NCI-H2107 treated with DMSO at 0.1 percent for 48 hours (cell line): ENCODE data around the gene PFAS.
"Not testable (repeated sequence)": the region's sequence is repeated elsewhere in the genome, so short reads cannot be mapped to it uniquely, and the experiment has no call there.

ENCODE experiments used
- DNase-seq: peaks from one replicate; lab custom pipeline; 2025; ENCODE audit not compliant: unreplicated experiment; lab: John Stamatoyannopoulos, UW

The PFAS gene

GRCh38 chr17:8225813-8226535, 23.1 kb upstream of the PFAS start:
- no peak for DNase-seq

- peak; percentile 18 for DNase-seq
Measured at GRCh38 chr17:8226536-8227237, 22.4 kb upstream of the PFAS start.

DNA sequence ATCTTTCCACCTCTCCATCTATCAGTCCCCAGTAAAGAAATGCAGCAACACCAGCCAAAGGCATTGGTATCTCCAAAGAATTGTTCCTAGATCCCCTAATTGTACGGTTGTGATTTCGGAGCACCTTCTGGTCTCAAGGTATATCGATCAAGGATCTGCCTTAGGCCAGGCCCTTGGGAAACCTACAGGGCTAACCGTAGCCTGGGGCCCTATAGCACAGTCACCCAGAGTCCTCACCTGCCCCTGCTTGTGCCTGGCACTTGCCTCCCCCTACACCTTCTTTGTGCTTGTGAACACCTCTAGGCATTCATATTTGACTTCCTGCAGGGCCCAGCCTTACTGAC, 21.9 kb upstream of the PFAS start:
- no peak for DNase-seq

DNA sequence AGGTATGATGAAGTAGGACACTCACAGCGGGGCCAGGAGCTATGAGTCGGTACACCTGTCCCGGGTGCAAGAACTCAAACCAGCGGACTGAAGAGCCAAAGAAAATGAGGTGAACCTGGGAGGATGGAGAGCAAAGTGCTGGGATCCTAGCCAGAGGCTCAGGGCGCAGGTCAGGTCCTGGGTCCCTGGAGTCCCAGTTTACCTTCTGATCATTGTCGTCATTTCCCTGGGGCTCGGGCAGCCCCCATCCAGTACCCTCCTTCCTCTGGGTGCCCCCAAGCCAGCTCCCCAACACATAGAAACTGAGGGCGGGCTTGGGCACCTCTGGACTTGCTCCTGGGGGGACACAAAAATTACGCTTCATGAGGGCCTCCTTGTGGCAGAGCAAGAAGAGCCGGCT, 17.4 kb upstream of the PFAS start:
- no peak for DNase-seq

DNA sequence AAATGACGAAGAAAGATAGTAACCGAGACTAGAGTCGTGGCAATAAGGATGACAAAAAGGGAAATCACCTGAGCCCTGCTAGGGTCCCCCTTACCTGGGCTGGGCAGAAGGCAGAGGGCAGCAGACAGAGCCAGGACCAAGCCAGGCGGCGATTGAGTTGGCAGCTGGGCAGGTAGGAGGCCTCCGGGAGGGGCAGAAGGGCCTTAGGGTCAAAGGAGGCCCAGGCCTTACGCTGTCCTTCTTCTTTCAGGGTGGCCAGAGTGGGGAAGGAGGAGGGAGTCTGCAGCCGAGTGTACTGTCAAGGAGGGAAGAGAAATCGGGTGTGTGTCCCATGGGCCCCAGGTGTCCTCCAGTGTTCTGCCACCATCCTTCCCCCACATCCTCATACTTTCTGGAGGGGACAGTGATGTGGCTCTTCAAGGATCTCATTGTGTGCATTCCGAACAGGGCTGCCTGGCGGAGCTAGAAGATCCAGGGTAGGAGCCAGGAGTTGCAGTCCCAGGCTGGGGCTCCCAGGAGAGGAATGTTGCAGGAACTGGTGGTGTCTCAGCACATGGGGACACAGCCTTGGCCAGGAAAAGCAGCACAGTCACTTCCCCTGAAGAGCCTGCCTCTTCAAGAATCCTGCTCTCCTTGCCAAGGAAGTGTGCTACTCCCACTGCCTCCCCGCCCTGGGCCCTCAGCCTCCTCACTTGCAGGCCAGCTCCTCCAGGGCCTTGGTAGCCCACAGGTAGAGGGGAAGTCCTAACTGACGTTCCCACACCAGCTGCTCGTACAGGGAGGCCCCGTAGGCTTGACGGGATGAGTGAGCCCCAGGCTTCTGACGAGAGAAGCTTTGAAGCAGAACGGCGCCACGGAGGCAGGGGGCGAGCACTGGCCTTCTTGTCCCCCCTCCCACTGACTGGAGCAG, 14.5 kb upstream of the PFAS start:
- no peak for DNase-seq

- no peak for DNase-seq
Measured at GRCh38 chr17:8235676-8236075, 13.4 kb upstream of the PFAS start.

DNA sequence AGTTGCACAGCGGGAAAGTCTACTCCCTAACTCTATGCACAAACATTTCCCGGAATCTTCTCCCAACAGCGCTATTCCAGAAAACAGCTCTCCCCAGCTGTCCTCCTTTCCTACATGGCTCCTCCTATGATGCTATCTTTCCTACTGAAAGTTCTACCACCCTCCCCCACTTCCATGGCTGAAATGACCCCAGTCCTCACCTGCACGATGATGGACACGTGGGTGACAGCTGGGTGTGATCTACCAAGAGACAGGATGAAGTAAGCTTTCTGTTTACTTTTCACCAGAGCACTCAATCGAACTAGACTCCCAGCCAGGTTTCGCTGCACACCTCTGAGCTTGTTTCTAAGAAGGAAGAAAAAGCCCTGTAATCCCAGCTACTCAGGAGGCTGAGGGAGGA, 11.9 kb upstream of the PFAS start:
- no peak for DNase-seq

GRCh38 chr17:8237886-8238285, 11.2 kb upstream of the PFAS start:
- no peak for DNase-seq

GRCh38 chr17:8243827-8244226, 5.3 kb upstream of the PFAS start:
- DNase-seq = no peak

GRCh38 chr17:8244768-8245167, 4.3 kb upstream of the PFAS start:
- no peak for DNase-seq

DNA sequence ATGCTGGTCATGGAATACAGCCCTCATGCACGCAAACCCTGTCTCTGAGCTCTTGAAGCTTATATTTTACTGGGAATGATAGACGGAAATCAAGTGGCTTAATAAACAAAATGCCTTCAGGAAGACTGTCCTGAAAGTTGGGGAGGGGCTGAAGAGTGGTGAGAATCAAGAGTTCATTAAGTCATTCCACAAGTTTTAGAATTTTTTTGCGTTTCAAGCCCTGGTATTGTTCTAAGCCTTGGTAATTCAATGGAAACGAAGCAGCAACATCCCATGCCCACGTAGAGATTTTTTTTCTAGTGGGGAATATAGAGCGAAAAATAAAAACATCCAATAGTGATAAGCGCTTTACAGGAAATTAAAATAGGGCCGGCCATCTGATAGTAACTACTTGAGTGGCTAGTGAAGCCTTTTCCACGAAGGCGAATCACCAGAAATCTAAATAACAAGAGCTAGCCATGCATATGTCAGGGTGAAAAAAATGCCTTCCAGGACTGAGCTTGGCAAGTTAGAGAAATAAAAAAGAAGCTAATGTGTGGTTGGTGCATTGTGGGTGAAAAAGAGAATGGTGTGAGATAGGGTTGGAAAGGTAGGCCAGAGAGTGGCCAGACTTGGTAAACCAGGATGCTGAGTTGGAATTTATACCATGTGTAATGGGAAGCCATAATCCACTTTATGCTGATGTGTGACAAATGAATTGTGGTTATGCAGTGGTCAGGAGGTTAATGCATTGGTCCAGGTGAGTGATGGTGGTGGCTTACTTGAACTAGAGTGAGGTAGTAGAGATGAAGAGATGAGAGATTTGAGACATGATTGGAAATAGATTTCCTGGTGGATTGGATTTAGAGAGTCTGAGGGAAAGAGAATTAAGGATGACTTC, 772 bp downstream of the PFAS start:
- DNase-seq = no peak

DNA sequence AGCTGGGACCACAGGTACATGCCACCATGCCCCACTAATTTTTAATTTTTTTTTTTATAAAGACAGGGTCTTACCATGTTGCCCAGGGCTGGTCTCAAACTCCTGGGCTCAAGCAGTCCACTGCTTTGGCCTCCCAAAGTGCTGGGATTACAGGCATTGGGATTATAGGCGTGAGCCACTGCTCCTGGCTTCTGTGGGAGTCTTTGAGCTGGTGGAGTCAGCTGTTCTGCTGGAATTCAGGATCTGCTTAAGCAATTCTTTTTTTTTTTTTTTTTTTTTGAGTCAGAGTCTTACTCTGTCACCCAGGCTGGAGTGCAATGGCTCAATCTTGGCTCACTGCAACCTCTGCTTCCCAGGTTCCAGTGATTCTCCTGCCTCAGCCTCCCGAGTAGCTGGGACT, 2.3 kb downstream of the PFAS start:
- not testable (repeated sequence) for DNase-seq

DNA sequence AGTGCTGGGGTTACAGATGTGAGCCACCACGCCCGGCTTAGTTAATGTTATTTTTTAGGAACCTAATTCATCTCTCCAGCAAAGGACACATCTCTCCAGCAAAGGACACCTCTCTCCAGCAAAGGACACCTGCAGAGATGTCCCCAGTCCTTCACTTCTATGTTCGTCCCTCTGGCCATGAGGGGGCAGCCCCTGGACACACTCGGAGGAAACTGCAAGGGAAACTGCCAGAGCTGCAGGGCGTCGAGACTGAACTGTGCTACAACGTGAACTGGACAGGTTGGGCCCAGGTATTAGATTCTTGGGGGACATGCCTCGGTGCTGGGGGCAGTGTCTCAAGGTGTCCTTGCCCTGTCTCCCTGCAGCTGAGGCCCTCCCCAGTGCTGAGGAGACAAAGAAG, 4.7 kb downstream of the PFAS start:
- no peak for DNase-seq

- DNase-seq = no peak
Measured at GRCh38 chr17:8254881-8255280, 5.8 kb downstream of the PFAS start.

- DNase-seq = no peak
Measured at GRCh38 chr17:8255499-8255898, 6.4 kb downstream of the PFAS start.

DNA sequence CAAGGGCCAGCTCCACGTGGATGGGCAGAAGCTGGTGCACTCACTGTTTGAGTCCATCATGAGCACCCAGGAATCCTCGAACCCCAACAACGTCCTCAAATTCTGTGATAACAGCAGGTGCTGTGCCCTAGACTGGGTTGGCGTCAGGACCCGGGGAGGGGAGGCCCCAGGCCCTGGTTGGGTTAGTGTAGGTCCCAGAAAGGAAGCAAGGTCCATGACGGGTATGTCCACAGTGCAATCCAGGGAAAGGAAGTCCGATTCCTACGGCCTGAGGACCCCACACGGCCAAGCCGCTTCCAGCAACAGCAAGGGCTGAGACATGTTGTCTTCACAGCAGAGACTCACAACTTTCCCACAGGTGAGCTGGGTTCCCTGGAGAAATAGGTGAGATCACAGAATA, 7.2 kb downstream of the PFAS start:
- no peak for DNase-seq

GRCh38 chr17:8256691-8257090, 7.6 kb downstream of the PFAS start:
- no peak for DNase-seq

DNA sequence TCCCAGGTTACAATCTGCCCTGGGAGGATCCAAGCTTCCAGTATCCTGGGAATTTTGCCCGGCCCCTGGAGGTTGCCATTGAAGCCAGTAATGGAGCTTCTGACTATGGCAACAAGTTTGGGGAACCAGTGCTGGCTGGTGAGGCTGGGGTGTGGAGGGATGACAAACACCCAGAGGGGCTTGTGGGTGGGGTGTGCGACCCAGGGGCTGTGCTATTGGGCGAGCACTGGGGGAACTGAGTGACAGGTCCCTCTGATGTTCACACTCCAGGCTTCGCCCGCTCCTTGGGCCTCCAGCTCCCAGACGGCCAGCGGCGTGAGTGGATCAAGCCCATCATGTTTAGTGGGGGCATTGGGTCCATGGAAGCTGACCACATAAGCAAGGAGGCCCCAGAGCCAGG, 8.7 kb downstream of the PFAS start:
- no peak for DNase-seq

DNA sequence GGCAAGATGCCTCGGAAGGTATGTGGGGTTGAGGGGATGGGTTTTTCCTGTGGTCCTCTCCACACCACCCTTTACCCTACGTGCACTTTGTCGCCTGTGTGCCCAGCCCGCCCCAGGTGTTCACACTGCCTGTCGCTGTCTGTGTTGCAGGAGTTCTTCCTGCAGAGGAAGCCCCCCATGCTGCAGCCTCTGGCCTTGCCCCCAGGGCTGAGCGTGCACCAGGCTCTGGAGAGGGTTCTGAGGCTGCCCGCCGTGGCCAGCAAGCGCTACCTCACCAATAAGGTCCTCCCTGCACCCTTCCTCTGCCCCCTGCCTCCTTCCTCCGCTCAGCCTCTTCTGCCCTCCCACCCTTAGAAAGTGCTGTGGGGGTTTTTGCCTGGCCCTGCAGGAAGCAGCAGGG, 15.2 kb downstream of the PFAS start:
- DNase-seq = no peak

DNA sequence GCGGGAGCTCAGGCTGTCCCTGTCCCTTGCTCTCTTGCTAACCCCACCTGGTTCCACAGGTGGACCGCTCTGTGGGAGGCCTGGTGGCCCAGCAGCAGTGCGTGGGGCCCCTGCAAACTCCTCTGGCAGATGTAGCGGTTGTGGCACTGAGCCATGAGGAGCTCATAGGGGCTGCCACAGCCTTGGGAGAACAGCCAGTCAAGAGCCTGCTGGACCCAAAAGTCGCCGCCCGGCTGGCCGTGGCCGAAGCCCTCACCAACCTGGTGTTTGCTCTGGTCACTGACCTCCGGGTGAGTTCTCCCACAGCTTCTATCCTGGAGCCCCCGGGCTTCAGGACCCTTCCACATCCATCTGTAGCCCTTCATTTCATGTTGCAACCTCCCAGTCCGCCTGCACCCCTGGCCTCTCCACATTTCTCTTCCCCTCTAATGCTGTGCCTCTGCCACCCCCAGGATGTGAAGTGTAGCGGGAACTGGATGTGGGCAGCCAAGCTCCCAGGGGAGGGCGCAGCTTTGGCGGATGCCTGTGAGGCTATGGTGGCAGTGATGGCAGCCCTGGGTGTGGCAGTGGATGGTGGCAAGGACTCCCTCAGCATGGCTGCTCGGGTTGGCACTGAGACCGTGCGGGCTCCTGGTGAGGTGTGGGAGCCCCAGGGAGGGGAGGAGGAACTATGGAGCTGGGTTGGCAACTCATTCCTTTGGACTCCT, 15.9 kb downstream of the PFAS start:
- DNase-seq = no peak
